OCI-LY7 (cell line): Measurements from ENCODE around the gene LDLRAD4. TPM values are rescaled to one million over a fixed set of nuclear protein-coding genes. Genes with fewer than 3 reads are reported as not detected.

Experiments used
- BruUV-seq: library from RNA; stranded (reverse); fragments of 400-500 nt; replicated peaks from 2 replicates; lab custom pipeline; 2021; lab: Mats Ljungman, UMichigan
- CTCF ChIA-PET: fragments of 300-600 bp; sonication (Branson Sonifier 250); formaldehyde crosslinking; loops from one replicate; lab custom pipeline; 2022; ENCODE audit warnings: antibody characterized with exemption; ENCODE audit not compliant: unreplicated experiment; lab: Charles Lee
- POLR2A ChIA-PET: fragments of 300-600 bp; sonication (Branson Sonifier 250); formaldehyde crosslinking; loops from one replicate; lab custom pipeline; 2022; ENCODE audit warnings: antibody characterized with exemption; lab: Charles Lee
- DNase-seq: peaks from one replicate; pipeline ENCODE4 v3.0.0-alpha.2; 2015; ENCODE audit warnings: low spot score
- H2AFZ ChIP-seq: fragments of 200-600 bp; sonication (generic), shearing (Covaris generic); 2 replicates; pipeline ENCODE4 v1.6.1; 2014; ENCODE audit warnings: mild to moderate bottlenecking, antibody characterized with exemption, low read length, moderate library complexity
- H3K27ac ChIP-seq: fragments of 200-600 bp; sonication (generic); 2 replicates; pipeline ENCODE4 v1.5.1; 2014; ENCODE audit warnings: mixed run types, low read depth, mild to moderate bottlenecking, moderate library complexity, low read length, inconsistent platforms; ENCODE audit not compliant: poor library complexity, severe bottlenecking
- H3K36me3 ChIP-seq: fragments of 200-600 bp; sonication (generic); 2 replicates; pipeline ENCODE4 v1.6.1; 2014; ENCODE audit warnings: mild to moderate bottlenecking, antibody characterized with exemption, low read length, moderate library complexity, mixed read lengths; ENCODE audit not compliant: insufficient read depth
- H3K4me1 ChIP-seq: fragments of 200-600 bp; sonication (generic); 2 replicates; pipeline ENCODE4 v1.5.1; 2014; ENCODE audit warnings: mild to moderate bottlenecking, low read length; ENCODE audit not compliant: insufficient read depth, poor library complexity, severe bottlenecking
- H3K4me2 ChIP-seq: fragments of 200-600 bp; sonication (generic); 2 replicates; pipeline ENCODE4 v1.6.1; 2014; ENCODE audit warnings: mild to moderate bottlenecking, low read length
- H3K4me3 ChIP-seq: fragments of 200-600 bp; sonication (generic); 2 replicates; pipeline ENCODE4 v1.5.1; 2014; ENCODE audit warnings: mild to moderate bottlenecking, low read depth, low read length; ENCODE audit not compliant: poor library complexity, severe bottlenecking
- H3K79me2 ChIP-seq: fragments of 200-600 bp; sonication (generic); 2 replicates; pipeline ENCODE4 v1.6.1; 2016; ENCODE audit warnings: low read depth, mild to moderate bottlenecking, low read length, moderate library complexity, mixed read lengths; ENCODE audit not compliant: insufficient read depth
- H3K9me2 ChIP-seq: fragments of 200-600 bp; sonication (generic); 2 replicates; pipeline ENCODE4 v1.6.1; 2016; ENCODE audit warnings: mild to moderate bottlenecking, low read length, mixed read lengths; ENCODE audit not compliant: insufficient read depth
- H3K9me3 ChIP-seq: fragments of 200-600 bp; sonication (generic); 2 replicates; pipeline ENCODE4 v1.6.1; 2014; ENCODE audit warnings: mild to moderate bottlenecking, mixed run types, low read length, mixed read lengths
- H4K20me1 ChIP-seq: fragments of 200-600 bp; sonication (generic); 2 replicates; pipeline ENCODE4 v1.6.1; 2014; ENCODE audit warnings: mild to moderate bottlenecking, antibody characterized with exemption, low read length, moderate library complexity, mixed read lengths; ENCODE audit not compliant: insufficient read depth
- CTCF ChIP-seq: fragments of 200-600 bp; sonication (generic); conservative IDR thresholded peaks from 2 replicates; pipeline ENCODE4 v1.5.1; 2014; ENCODE audit warnings: mild to moderate bottlenecking, antibody characterized with exemption, low read length, moderate library complexity, mixed read lengths
- EZH2phosphoT487 ChIP-seq: fragments of 200-600 bp; sonication (generic); IDR thresholded peaks from 2 replicates; pipeline ENCODE4 v1.6.1; 2018; ENCODE audit warnings: low read depth, borderline replicate concordance, mild to moderate bottlenecking, mixed run types, antibody characterized with exemption, low read length, moderate library complexity, mixed read lengths
- intact Hi-C: fragments of 100-400 bp; cut with micrococcal nuclease; formaldehyde crosslinking; loops from one replicate; pipeline ENCODE4 v1.10.0; 2022; ENCODE audit not compliant: unreplicated experiment
- total RNA-seq, 2 experiments: library from RNA; depleted of rRNA in 1 of 2; stranded (reverse); fragments of >200 nt in 1 of 2; shearing (Covaris generic) in 1 of 2; gene quantifications; 2 replicates each; pipeline ENCODE4 v1.2.3, GENCODE V29; 2014 to 2022

The LDLRAD4 gene
- total RNA-seq, 2 experiments from 2014 or later, result 26.2 to 43.8 TPM

- TF ChIP-seq EZH2phosphoT487 (no peak), CTCF (no peak)
Measured at GRCh38 chr18:13243363-13243762, 24.8 kb downstream of the LDLRAD4 start.

GRCh38 chr18:13244135-13244534 is 25.6 kb downstream of the LDLRAD4 start:
- no peak for DNase-seq
- Histone ChIP-seq H3K4me2 (no peak overlapping the region), H4K20me1 (no peaks in the 10 kb centered on the region), H3K36me3 (no peaks in the 10 kb centered on the region), H3K4me1 (no peaks in the 10 kb centered on the region), H3K79me2 (no peaks in the 10 kb centered on the region), H3K27ac (no peak overlapping the region), H3K9me2 (no peaks in the 10 kb centered on the region), H3K9me3 (no peaks in the 10 kb centered on the region), H2AFZ (no peak overlapping the region), H3K4me3 (no peak overlapping the region)
- BruUV-seq, result no TSS peak
- ChIA-PET POLR2A (no interaction called here), CTCF (no interaction called here)
- no peak for TF ChIP-seq CTCF
- TF ChIP-seq EZH2phosphoT487, result no peak
- intact Hi-C loops, result no loop called here

More at GRCh38 chr18:13243363-13243762, 24.8 kb downstream of the LDLRAD4 start:
- Histone ChIP-seq H3K79me2 (no peaks in the 10 kb centered on the region), H2AFZ (no peak overlapping the region), H3K4me3 (no peak overlapping the region), H3K4me1 (no peaks in the 10 kb centered on the region), H3K4me2 (no peak overlapping the region), H3K9me3 (no peaks in the 10 kb centered on the region), H3K9me2 (no peaks in the 10 kb centered on the region), H4K20me1 (no peaks in the 10 kb centered on the region), H3K27ac (no peak overlapping the region), H3K36me3 (no peaks in the 10 kb centered on the region)
- ChIA-PET POLR2A (no interaction called here), CTCF (no interaction called here)
- BruUV-seq, result no TSS peak
- DNase-seq, result no peak
- intact Hi-C loops, result no loop called here

- H3K36me3 ChIP-seq, result no peaks in the 10 kb centered on the region
- POLR2A ChIA-PET, result no interaction called here
- TF ChIP-seq CTCF (no peak), EZH2phosphoT487 (no peak)
- no peak overlapping the region for H3K27ac ChIP-seq
- no peak overlapping the region for H3K4me3 ChIP-seq
- no TSS peak for BruUV-seq
- DNase-seq, result no peak
- H3K9me3 ChIP-seq, result no peaks in the 10 kb centered on the region
- H3K79me2 ChIP-seq, result no peaks in the 10 kb centered on the region
- no peak overlapping the region for H3K4me2 ChIP-seq
- intact Hi-C loops, result no loop called here
- CTCF ChIA-PET, result no interaction called here
- H4K20me1 ChIP-seq, result no peaks in the 10 kb centered on the region
- H3K9me2 ChIP-seq, result no peaks in the 10 kb centered on the region
- H2AFZ ChIP-seq, result no peak overlapping the region
- H3K4me1 ChIP-seq, result no peaks in the 10 kb centered on the region
Measured at GRCh38 chr18:13245481-13246000, 27.0 kb downstream of the LDLRAD4 start.
